Left ventricle myocardium superior (tissue), 1 donor: ENCODE data around the gene KLK1. TPM values are rescaled to one million over a fixed set of nuclear protein-coding genes. Genes with fewer than 3 reads are reported as not detected.
"Not testable (repeated sequence)": the region's sequence is repeated elsewhere in the genome, so short reads cannot be mapped to it uniquely, and the experiment has no call there.

Source experiments
- ATAC-seq: fragments of 200-7000 bp; cut with Tn5 transposase; one replicate; pipeline ENCODE4 v1.9.1; 2020; ENCODE audit warnings: mild to moderate bottlenecking, moderate library complexity
- DNase-seq: peaks from one replicate; pipeline ENCODE4 v3.0.0-alpha.2; 2020
- intact Hi-C: fragments of 100-400 bp; cut with micrococcal nuclease; formaldehyde crosslinking; loops from one replicate; pipeline ENCODE4 v1.11.0; 2022
- total RNA-seq: library from RNA; stranded (reverse); fragmentation: NEBNext Ultra II Directional; extraction: Animal tissue kit (Norgen Biotek cat#: 25700); gene quantifications from one replicate; pipeline ENCODE4 v1.2.1, GENCODE V29; 2021
- donor health status: DM: no; HTN: yes; CAD: no; lungs with severe emphysema.

The KLK1 gene
- total RNA-seq, 1 donor from 2014 or later: not detected

DNA sequence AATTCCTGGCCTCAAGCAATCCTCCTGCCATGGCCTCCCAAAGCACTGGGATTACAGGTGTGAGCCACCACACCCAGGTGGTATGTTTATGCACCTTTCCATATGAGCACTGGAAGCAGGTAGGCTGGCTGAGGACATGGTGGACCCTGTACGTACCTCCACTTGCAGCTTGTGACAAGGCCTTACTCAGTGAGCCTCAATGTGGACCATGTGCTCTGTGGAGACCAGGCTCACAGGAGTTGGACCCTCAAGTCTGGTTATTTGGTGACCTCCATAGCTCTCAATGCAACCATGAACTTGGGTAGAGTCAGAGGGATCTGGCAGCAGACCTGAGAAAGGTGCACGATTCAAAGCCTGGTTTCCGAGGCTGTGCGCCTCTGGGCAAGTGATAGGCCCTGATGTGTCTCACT, 27.9 kb downstream of the KLK1 start:
- intact Hi-C loops: no loop called here
- DNase-seq (no peak), ATAC-seq (no peak)

DNA sequence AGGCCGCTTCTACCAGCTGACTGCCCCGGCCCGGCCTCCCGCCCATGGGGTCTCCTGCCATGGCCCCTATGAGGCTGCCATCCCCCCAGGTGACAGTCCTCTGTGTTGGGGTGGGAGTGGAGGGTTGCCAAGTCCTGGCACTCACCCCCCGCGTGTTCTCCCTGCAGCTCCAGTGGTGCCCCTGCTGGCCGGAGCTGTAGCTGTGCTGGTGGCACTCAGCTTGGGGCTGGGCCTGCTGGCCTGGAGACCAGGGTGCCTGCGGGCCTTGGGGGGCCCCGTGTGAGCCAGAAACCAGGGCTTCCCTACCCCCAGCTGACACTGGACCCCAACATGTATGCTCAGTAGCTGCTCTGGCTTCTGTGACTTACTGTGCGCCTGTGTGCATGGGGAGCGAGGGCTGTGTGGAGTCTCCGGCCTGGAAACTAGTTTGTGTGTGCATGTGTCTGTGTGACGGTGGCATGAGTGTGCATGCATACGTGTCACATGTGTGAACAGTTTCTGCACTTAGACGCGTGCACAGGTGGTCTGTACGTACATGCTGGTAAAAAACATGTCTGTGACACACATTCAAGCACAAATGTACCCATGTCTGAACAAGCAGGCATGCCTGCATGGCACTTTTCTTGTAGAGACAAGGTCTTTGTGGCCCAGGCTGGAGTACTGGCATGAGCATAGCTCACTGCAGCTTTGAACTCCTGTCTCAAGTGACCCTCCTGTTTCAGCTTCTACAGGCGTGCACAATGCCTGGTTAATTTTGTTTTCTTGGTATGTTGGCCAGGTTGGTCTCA, 28.5 kb downstream of the KLK1 start:
- intact Hi-C loops: no loop called here
- no peak for ATAC-seq
- no peak for DNase-seq

DNA sequence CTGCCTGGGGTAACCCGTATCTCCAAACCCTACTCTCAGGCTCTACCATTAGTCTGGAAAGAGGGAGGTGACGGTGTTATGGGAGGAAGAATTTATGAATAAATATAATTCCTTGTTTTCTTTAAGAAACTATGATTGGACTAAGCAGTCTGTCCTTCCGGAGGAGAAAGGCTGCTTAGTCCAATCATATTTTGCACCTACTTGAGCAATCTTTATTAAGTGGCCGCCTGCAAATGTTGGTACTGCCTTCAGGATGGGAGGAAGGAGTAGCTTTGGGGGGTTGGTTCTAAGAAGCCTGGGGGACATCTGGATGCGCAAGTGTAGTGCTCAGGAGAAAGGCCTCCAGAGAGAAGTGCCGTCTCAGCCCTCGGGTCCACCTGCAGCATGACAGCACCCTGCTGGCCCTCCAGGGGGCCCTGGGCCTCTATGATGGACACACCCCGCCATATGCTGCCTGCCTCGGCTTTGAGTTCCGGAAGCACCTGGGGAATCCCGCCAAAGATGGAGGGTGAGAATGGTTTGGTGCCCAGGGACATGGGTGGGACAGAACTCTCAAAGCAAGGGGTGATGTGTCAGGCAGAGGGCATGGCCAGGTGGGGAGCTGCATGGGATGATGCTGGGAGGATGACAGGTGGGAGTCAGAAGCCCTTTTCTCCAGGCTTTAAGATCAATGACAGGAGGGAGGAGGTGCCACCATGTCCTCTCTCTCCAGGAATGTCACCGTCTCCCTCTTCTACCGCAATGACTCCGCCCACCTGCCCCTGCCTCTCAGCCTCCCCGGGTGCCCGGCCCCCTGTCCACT, 29.3 kb downstream of the KLK1 start:
- intact Hi-C loops: no loop called here
- ATAC-seq (no peak), DNase-seq (no peak)

DNA sequence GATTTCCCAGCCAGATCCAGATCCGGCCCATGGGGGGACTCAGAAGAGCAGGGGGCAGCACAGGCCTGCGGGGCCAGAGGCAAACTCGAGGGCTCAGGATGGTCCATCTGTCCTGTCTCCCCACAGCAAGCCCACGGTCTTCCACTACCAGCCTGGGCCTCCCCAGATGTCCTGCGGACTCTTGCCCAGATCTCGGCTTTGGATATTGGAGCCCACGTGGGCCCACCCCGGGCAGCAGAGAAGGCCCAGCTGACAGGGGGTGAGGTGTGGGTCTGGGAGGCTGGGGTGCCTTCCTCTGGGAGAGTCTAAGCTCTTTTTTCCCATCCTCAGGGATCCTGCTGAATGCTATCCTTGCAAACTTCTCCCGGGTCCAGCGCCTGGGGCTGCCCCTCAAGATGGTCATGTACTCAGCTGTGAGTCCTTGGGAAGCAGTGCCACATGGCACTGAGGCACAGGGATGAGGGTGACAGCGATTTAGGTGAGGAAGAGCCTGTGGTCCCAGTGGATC, 30.0 kb downstream of the KLK1 start:
- intact Hi-C loops: no loop called here
- no peak for ATAC-seq
- DNase-seq: no peak

DNA sequence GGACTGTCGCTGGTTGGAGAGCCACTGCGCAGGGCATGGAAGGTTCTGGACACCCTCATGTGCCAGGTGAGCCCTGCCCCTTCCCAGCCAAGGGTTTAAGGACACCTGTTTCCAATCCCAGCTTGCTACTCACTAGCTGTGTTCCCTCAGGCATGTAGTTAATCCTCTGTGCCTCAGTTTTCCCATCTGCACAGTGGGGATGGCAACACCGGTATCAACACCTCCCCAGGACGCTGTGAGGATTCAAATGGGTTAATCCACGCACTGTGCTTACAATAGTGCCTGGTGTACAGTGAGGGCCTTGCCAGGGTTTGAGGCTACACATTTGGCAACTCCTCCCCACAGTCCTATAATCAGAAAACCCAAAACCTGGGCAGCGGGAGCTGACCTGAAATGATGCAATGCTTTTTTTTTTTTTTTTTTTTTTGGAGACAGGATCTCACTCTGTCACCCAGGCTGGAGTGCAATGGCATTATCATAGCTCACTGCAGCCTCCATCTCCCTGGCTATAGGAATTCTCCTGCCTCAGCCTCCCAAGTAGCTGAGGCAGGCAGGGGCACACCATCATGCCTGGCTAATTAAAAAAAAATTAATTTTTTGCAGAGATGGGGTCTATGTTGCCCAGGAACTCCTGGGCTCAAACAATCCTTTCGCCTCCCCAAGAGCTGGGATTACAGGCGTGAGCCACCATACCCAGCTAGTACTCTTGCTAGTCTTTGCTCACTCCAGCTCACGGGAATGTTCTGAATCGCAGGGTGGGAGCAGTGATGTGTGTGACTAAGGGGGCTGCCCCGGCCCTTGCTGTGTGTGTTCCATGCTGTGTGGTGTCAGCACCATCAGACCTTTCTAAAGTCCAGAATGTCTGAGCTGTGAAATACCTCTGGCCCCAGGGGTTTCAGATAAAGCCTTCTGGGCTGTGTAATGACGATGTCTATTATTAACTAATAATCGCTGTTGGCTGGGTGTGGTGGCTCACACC, 31.0 kb downstream of the KLK1 start:
- intact Hi-C loops: no loop called here
- ATAC-seq (no peak), DNase-seq (no peak)

DNA sequence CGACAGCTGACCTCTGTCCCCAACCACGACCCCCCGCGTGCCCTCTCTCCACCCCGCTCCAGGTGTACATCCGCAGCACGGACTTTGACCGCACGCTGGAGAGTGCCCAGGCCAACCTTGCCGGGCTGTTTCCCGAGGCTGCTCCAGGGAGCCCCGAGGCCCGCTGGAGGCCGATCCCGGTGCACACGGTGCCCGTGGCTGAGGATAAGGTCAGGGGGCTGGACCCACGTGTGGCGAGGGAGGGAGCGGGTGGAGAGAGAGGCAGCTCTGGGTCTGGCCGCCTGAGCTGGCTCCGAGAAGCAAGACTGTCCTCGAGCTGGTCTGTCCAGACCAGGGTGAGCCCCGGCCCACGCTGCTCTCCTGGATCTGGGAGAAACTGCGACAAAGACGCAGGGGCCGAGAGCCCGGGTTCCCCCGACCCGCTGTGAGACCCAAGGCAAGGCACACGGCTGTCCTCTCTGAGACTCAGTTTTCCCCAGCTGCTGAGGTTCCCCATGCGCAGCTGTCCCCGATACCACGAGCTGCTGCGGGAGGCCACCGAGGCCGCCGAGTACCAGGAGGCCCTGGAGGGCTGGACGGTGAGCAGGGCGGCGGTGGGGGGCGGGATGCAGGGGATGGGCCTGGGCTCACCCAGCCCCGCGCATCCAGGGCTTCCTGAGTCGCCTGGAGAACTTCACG, 31.9 kb downstream of the KLK1 start:
- no peak for ATAC-seq
- no peak for DNase-seq
- intact Hi-C loops: no loop called here

DNA sequence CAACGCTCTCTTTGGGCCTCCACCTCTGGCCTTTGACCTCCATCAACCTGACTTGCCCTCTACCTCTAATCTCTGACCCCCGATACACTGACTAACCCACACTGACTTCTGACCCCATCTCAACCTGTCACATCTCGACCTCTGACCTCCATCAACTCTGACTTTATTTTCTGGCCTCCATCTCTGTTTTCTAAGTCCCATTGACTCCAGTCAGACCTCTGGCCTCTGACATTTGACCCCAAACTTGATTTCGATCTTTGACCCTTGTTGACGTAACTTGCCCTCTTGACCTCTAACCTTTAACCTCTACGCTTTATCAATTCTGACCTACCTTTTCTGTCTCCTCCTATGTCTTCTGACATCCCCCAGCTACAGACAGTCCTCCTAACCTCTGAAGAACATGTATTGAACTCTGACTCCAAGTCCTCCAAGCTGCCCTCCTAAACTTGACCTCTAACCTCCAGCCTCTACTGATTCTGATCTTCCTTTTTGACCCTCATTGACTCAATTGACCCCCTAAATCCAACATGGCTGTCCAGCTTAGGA, 32.6 kb downstream of the KLK1 start:
- DNase-seq (no peak), ATAC-seq (no peak)
- intact Hi-C loops: no loop called here

DNA sequence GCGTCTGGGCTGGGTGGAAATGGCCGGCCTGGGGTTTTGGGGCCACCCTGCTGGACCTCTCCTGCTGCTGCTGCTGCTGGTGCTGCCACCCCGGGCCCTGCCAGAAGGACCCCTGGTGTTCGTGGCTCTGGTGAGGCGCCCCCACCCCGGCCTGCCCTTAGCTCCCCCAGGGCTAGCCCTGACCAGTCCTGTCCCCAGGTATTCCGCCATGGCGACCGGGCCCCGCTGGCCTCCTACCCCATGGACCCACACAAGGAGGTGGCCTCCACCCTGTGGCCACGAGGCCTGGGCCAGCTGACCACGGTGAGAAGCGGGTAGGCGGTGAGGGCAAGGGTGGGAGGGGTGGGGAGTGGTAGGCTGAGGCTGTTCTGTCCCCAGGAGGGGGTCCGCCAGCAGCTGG, 33.2 kb downstream of the KLK1 start, which contains the start of gene ACP4:
Gene ACP4 (plus strand): TSS at position 20 of the 400 bp plus-strand sequence. CDS start 0 bp downstream, at position 20.
- no peak for DNase-seq

DNA sequence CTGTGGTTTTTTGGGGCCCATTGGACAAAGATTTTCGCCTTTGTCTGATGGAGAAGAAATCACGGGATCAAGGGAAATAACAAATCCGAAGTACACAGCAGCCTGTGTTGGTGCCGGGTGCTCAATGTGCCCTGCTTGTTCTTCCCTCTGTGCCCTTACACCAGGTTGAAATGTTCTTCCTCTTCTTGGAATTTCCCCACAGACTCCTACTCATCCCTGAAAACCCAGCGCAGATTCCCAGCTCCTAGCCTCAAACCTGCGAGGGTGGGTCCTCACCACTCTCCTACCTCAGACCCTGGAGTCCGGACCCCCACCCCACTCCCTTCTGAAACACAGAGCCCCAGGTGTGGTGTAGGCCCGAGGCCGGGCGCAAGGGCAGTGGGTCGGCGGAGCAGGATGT, 38.3 kb downstream of the KLK1 start:
- ATAC-seq (no peak), DNase-seq (no peak)
- intact Hi-C loops: no loop called here

More for the DNA sequence above, 33.2 kb downstream of the KLK1 start, which contains the start of gene ACP4:
- intact Hi-C loops: no loop called here
- no peak for ATAC-seq

DNA sequence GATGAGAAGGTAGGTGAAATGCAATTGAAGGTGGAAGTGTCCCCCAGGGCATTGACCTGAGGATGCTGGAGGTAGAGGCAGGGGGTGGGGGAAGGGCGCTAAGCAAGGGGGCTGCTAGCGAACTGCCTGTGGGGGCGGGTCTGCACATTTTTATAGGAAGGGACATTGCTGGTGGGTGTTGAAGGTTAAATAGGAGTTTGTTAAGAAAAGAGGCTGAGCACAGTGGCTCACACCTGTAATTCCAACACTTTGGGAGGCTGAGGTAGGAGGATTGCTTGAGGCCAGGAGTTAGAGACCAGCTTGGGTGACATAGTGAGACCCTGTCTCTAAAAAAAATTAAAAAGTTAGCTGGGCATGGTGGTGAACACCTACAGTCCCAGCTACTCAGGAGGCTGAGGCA, 38.9 kb downstream of the KLK1 start:
- intact Hi-C loops: no loop called here
- DNase-seq: no peak
- no peak for ATAC-seq

DNA sequence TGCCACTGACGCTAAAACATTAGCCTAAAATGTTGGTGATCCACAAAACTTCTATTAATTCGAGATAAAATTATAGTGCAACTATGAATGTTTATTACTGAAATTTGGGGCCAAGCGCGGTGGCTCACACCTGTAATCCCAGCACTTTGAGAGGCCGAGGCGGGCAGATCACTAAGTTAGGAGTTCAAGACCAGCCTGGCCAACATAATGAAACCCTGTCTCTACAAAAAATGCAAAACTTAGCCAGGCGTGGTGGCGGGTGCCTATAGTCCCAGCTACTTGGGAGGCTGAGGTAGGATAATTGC, 39.8 kb downstream of the KLK1 start:
- DNase-seq, ATAC-seq, intact Hi-C loops: not testable (repeated sequence)

DNA sequence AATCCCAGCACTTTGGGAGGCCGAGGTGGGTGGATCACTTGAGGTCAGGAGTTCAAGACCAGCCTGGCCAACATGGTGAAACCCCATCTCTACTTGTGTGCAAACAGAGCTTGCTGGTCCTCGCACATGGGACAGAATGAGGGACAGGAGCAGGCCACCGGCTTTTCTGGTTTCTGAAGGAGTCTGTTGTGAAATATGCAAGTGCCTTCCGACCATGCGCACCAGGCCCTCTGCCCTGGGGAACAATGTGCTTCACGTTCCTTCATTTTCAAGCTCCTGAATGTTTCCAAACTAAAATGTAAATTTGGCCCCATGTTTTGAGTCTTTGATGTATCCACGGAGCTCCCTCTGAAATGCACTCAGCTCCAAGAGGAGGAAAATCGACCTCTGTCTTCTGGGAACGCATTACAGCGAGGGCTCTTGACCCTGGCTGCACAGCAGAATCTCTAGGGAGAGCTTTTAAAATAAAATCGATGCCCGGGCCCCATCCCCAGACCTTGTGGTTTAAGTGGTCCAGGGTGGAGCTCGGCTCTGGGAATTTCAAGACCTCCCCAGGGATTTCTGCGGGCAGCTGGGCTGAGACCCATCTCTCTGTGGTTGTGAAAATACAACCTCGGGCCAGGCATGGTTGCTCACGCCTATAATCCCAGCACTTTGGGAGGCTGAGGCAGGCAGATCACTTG, 42.7 kb downstream of the KLK1 start:
- ATAC-seq: no peak
- intact Hi-C loops: no loop called here
- no peak for DNase-seq

DNA sequence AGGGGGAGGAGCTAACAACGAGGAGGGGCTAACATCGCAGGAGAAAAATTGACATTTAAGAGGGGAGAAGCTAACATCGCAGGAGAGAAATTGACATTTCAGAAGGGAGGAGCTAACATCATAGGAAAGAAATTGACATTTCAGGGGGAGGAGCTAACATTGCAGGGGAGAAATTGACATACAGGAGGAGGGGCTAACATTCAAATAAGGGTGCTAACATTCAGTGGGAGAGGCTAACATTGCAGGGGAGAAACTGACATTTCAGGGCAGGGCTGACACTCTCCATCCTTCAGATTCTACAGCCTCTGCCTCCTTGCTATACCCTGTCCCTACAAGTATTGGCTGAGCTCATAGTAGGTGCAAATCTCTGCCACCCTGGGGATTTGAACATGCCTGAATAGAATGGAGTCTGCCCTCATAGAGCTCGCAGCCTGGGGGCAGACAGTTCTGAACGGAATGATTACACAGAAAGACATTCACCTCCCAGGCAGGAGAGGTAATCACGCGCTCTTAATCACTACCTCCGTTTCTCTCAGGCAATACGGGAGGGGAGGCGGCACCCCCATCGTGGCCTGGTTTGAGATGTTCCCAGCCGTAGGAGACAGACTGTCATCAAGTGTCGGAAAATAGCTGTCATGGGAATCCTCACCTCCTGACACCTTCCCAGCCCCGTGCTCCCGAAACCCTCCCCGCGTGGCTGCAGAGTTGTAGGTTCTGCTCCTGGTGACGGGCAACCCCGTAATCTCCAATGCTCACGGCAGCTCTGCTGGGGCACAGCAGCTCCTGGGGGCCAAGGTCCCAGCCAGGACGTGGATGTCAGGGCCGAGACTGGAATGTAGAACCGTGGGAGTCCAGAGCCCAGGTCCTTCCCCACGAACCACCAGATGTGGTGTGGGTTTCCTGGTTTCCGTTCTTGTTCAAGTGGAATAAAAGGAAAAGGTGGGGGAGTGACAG, 43.8 kb downstream of the KLK1 start:
- DNase-seq (no peak), ATAC-seq (no peak)
- intact Hi-C loops: no loop called here

DNA sequence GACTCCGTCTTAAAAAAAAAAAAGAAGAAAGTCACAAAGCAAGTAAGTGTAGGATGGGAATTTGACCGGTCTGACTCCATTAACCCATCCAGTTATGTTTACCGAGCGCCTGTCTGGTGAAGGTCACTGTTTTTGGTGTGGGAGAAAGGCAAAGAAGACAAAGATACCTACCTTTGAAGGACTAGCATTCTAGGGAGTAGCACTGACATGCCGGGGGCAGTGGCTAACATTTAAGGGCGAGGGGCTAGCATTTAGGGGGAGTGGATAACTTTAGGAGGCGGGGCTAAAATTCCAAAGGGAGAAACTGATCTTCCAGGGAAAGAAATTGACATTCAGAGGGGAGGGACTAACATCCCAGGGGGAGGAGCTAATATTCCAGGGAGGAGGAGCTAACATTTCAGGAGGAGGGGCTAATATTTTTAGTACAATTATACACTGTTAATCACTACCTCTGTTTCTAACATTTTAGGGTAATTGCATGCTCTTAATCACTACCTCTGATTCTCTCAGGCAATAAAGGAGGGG, 44.6 kb downstream of the KLK1 start:
- DNase-seq (no peak), ATAC-seq (no peak)
- intact Hi-C loops: no loop called here

DNA sequence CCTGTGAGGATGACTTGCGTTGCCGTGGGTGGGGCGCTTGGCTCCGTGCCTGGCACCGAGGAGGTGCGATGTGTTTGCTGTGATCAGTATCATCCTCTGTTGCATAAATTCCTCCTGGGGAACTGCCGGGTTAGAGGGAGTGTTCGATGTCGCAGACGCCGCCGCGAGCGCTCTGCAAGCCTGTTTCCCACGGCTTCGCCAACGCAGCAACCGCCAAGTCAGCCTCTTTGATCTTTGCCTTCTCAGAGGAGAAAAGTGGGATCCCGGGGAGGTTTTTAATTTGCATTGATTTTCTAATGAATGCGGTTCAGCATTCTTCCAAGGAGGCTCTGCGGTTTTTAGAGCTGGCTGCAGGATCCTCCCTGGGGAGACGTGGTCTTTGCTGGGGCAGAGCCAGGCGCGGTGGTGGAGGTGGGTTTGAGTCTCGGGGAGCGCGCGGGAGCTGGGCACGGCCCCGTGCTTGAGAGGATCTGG, 45.7 kb downstream of the KLK1 start:
- DNase-seq: no peak
- ATAC-seq: no peak
- intact Hi-C loops: no loop called here

DNA sequence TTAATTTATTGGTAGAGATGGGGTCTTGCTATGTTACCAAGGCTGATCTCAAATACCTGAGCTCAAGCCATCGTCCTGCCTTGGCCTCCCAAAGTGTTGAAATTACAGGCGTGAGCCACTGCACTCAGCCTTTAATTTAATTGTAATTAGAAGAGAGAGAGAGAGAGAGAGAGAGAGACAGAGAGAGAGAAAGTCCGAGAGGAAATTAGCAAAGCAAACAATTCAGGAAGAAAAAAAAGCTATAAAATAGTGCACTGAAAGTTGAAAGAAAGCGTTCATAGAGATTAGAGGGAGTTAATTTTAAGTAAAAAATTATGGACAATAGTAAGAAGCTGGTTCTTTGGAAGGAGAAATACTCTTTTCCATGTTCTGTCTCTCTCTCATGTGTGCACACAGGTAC, 46.3 kb downstream of the KLK1 start:
- DNase-seq: no peak
- no peak for ATAC-seq
- intact Hi-C loops: no loop called here

DNA sequence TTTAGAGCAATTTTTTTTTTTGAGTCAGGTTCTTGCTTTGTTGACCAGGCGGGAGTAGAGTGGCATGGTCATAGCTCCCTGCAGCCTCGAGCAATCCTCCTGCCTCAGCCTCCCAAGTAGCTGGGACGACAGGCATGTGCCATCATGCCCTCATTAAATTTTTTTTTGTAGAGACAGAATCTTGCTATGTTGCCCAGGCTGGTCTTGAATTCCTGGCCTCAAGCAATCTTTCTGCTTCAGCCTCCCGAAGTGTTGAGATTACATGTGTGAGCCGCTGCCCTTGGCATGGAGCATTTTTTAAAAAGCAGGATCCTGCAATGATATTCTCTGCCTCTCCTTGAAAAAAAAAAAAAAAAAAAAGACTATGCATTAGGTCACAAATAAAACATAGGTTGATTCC, 47.5 kb downstream of the KLK1 start:
- ATAC-seq: no peak
- DNase-seq: no peak
- intact Hi-C loops: no loop called here
